GM23338 (cell line): ENCODE measurements around the gene APOH. TPM values are rescaled to one million over a fixed set of nuclear protein-coding genes. Genes with fewer than 3 reads are reported as not detected.
A peak's percentile ranks its signal among the peaks of the same experiment; 100 is the strongest.

ENCODE experiments used
- ATAC-seq: fragments of 200-7000 bp; cut with Tn5 transposase; 3 replicates; pipeline ENCODE4 v1.9.1; 2020
- DNase-seq: peaks from one replicate; pipeline ENCODE4 v3.0.0-alpha.2; 2015; ENCODE audit warnings: low spot score
- H2AFZ ChIP-seq: fragments of 200-600 bp; sonication (generic); 2 replicates; pipeline ENCODE4 v1.8.0; 2016; ENCODE audit warnings: antibody characterized with exemption, mild to moderate bottlenecking, moderate library complexity
- H3F3A ChIP-seq: fragments of 200-600 bp; sonication (generic); replicated peaks from 2 replicates; pipeline ENCODE4 v1.8.0; 2017; ENCODE audit warnings: antibody characterized with exemption, mixed run types, low read depth
- H3K27ac ChIP-seq: fragments of 200-600 bp; sonication (generic); 2 replicates; pipeline ENCODE4 v1.6.1; 2016; ENCODE audit warnings: low read depth
- H3K27me3 ChIP-seq: fragments of 200-600 bp; sonication (generic); 2 replicates; pipeline ENCODE4 v1.8.0; 2016; ENCODE audit warnings: mild to moderate bottlenecking, mixed run types, moderate library complexity; ENCODE audit not compliant: insufficient read depth
- H3K36me3 ChIP-seq: fragments of 200-600 bp; sonication (generic); 2 replicates; pipeline ENCODE4 v1.8.0; 2016; ENCODE audit warnings: mild to moderate bottlenecking; ENCODE audit not compliant: insufficient read depth
- H3K4me1 ChIP-seq: fragments of 200-600 bp; sonication (generic); 2 replicates; pipeline ENCODE4 v1.8.0; 2016; ENCODE audit warnings: mild to moderate bottlenecking, moderate library complexity; ENCODE audit not compliant: insufficient read depth
- H3K4me2 ChIP-seq: fragments of 200-600 bp; sonication (generic); 2 replicates; pipeline ENCODE4 v1.7.1; 2017; ENCODE audit warnings: mixed run types
- H3K4me3 ChIP-seq: fragments of 200-600 bp; sonication (generic); 2 replicates; pipeline ENCODE4 v1.6.1; 2016; ENCODE audit warnings: mixed run types
- H3K79me2 ChIP-seq: fragments of 200-600 bp; sonication (generic); replicated peaks from 2 replicates; pipeline ENCODE4 v1.8.0; 2017; ENCODE audit warnings: mild to moderate bottlenecking; ENCODE audit not compliant: insufficient read depth
- H3K9me2 ChIP-seq: fragments of 200-600 bp; sonication (generic); 2 replicates; pipeline ENCODE4 v1.8.0; 2017; ENCODE audit not compliant: insufficient read depth
- H4K20me1 ChIP-seq: fragments of 200-600 bp; sonication (generic); replicated peaks from 2 replicates; pipeline ENCODE4 v1.8.0; 2017; ENCODE audit warnings: mild to moderate bottlenecking; ENCODE audit not compliant: insufficient read depth
- H3K27ac Mint-ChIP-seq: 2 replicates; pipeline ENCODE4 v1.8.0; 2020; ENCODE audit warnings: inconsistent platforms, mild to moderate bottlenecking, moderate library complexity, mixed read lengths
- H3K27me3 Mint-ChIP-seq: 3 replicates; pipeline ENCODE4 v1.8.0; 2022; ENCODE audit warnings: low read depth, mild to moderate bottlenecking, moderate library complexity, mixed read lengths, inconsistent platforms; ENCODE audit not compliant: insufficient read depth, poor library complexity
- H3K36me3 Mint-ChIP-seq: 3 replicates; pipeline ENCODE4 v1.8.0; 2021; ENCODE audit warnings: low read depth, mild to moderate bottlenecking, inconsistent platforms, moderate library complexity, mixed read lengths
- H3K4me1 Mint-ChIP-seq: 3 replicates; pipeline ENCODE4 v1.8.0; 2020; ENCODE audit warnings: mild to moderate bottlenecking, inconsistent platforms, mixed read lengths
- H3K4me3 Mint-ChIP-seq: 3 replicates; pipeline ENCODE4 v1.8.0; 2021; ENCODE audit warnings: moderate library complexity, mild to moderate bottlenecking, inconsistent platforms, mixed read lengths
- H3K9me3 Mint-ChIP-seq: 3 replicates; pipeline ENCODE4 v1.8.0; 2020; ENCODE audit warnings: moderate library complexity, mild to moderate bottlenecking, inconsistent platforms, mixed read lengths
- CREB1 ChIP-seq: fragments of 250-450 bp; sonication (Bioruptor Pico); IDR thresholded peaks from 2 replicates; pipeline ENCODE4 v1.5.0; 2020; ENCODE audit warnings: low read depth, mild to moderate bottlenecking, moderate library complexity
- ETS1 ChIP-seq: IDR thresholded peaks from 2 replicates; pipeline ENCODE4 v1.6.1; 2016; ENCODE audit warnings: antibody characterized with exemption
- EZH2 ChIP-seq: fragments of 200-600 bp; sonication (generic); IDR thresholded peaks from one replicate; pipeline ENCODE4 v1.8.0; 2017; ENCODE audit warnings: antibody characterized with exemption, mild to moderate bottlenecking, low read depth; ENCODE audit not compliant: unreplicated experiment
- EZH2phosphoT487 ChIP-seq: fragments of 200-600 bp; sonication (generic); IDR thresholded peaks from one replicate; pipeline ENCODE4 v1.8.1; 2018; ENCODE audit warnings: antibody characterized with exemption; ENCODE audit not compliant: unreplicated experiment
- JUNB ChIP-seq: IDR thresholded peaks from one replicate; pipeline ENCODE4 v1.6.1; 2016; ENCODE audit warnings: antibody characterized with exemption; ENCODE audit not compliant: unreplicated experiment
- NANOG ChIP-seq: IDR thresholded peaks from 2 replicates; pipeline ENCODE4 v1.6.1; 2016; ENCODE audit warnings: antibody characterized with exemption, borderline replicate concordance
- POLR2AphosphoS5 ChIP-seq: IDR thresholded peaks from 2 replicates; pipeline ENCODE4 v1.6.1; 2016; ENCODE audit warnings: antibody characterized with exemption, low read depth
- REST ChIP-seq: IDR thresholded peaks from one replicate; pipeline ENCODE4 v1.6.1; 2018; ENCODE audit warnings: antibody characterized with exemption; ENCODE audit not compliant: unreplicated experiment
- STAT1 ChIP-seq: IDR thresholded peaks from one replicate; pipeline ENCODE4 v1.6.1; 2016; ENCODE audit warnings: antibody characterized with exemption; ENCODE audit not compliant: unreplicated experiment
- ZNF331 ChIP-seq: fragments of 250-450 bp; sonication (Bioruptor Pico); IDR thresholded peaks from 2 replicates; pipeline ENCODE4 v1.5.0; 2020; ENCODE audit warnings: low read depth, mild to moderate bottlenecking, moderate library complexity
- long read RNA-seq: library from polyadenylated mRNA; unstranded; transcript quantifications from one replicate; pipeline ENCODE4 v2.0.0, GENCODE V29; 2020; ENCODE audit not compliant: unreplicated experiment
- polyA plus RNA-seq: library from polyadenylated mRNA; unstranded; fragments of >200 nt; fragmentation: Nextera tagmentation; extraction: Ambion mirVana; gene quantifications from 2 replicates; pipeline ENCODE4 v1.2.1, GENCODE V29; 2016
- total RNA-seq: library from RNA; depleted of rRNA; stranded (reverse); fragments of >200 nt; shearing (Covaris generic); gene quantifications from 2 replicates; pipeline ENCODE4 v1.2.3, GENCODE V29; 2014; rRNA removed
- TF ChIP-seq, protein P1 (sequence below), 2 experiments: fragments of 200-600 bp in 1 of 2; sonication (generic) in 1 of 2; conservative IDR thresholded peaks; 2 replicates each; pipeline versions ENCODE4 v1.5.1 to v1.6.1; 2016 to 2017; ENCODE audit warnings: antibody characterized with exemption in 2 of 2, low read depth in 2 of 2, mild to moderate bottlenecking in 2 of 2, moderate library complexity in 1 of 2
- TF ChIP-seq, protein P2 (sequence below): fragments of 250-450 bp; sonication (Bioruptor Pico); IDR thresholded peaks from 2 replicates; pipeline ENCODE4 v1.5.0; 2020; ENCODE audit warnings: mild to moderate bottlenecking, moderate library complexity

Gene APOH
- total RNA-seq (not detected in 2 replicates), polyA plus RNA-seq (not detected in 2 replicates)
- long read RNA-seq = 0 reads

GRCh38 chr17:66228887-66229782 is at the start of gene APOH:
Gene APOH (minus strand): TSS chr17:66229415. CDS start chr17:66229379, 36 bp downstream.
- H3K4me3 ChIP-seq = no peak within 1 kb of the TSS
- H3K27ac ChIP-seq = no peak within 1 kb of the TSS
- Mint-ChIP-seq H3K4me3 (no peak within 1 kb of the TSS), H3K4me1 (no peaks in the 10 kb centered on the region), H3K36me3 (no peaks in the 10 kb centered on the region), H3K27ac (no peak within 1 kb of the TSS), H3K27me3 (peaks cover 2% of the 10 kb centered on the region), H3K9me3 (no peaks in the 10 kb centered on the region)
- peak within 1 kb of the TSS; percentile 67; the same call in 1 of the 2 replicates for H2AFZ ChIP-seq
- H4K20me1 ChIP-seq = no peaks in the 10 kb centered on the region
- DNase-seq = no peak
- peaks cover 5% of the 10 kb centered on the region; the same call in 1 of the 2 replicates for H3K9me2 ChIP-seq
- ATAC-seq = no peak
- no peaks in the 10 kb centered on the region for H3F3A ChIP-seq
- H3K79me2 ChIP-seq = no peaks in the 10 kb centered on the region
- TF ChIP-seq STAT1 (no peak), CREB1 (no peak), JUNB (no peak), EZH2 (no peak), ETS1 (no peak), NANOG (no peak), EZH2phosphoT487 (no peak), REST (no peak), POLR2AphosphoS5 (no peak), ZNF331 (CRISPR knock-in tag) (no peak)
- TF ChIP-seq, protein P1, sequence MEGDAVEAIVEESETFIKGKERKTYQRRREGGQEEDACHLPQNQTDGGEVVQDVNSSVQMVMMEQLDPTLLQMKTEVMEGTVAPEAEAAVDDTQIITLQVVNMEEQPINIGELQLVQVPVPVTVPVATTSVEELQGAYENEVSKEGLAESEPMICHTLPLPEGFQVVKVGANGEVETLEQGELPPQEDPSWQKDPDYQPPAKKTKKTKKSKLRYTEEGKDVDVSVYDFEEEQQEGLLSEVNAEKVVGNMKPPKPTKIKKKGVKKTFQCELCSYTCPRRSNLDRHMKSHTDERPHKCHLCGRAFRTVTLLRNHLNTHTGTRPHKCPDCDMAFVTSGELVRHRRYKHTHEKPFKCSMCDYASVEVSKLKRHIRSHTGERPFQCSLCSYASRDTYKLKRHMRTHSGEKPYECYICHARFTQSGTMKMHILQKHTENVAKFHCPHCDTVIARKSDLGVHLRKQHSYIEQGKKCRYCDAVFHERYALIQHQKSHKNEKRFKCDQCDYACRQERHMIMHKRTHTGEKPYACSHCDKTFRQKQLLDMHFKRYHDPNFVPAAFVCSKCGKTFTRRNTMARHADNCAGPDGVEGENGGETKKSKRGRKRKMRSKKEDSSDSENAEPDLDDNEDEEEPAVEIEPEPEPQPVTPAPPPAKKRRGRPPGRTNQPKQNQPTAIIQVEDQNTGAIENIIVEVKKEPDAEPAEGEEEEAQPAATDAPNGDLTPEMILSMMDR (conservative IDR thresholded peaks at IDR 0.05; ENCODE audit: low read depth in 2 of 2) = no peak
- TF ChIP-seq, protein P2, sequence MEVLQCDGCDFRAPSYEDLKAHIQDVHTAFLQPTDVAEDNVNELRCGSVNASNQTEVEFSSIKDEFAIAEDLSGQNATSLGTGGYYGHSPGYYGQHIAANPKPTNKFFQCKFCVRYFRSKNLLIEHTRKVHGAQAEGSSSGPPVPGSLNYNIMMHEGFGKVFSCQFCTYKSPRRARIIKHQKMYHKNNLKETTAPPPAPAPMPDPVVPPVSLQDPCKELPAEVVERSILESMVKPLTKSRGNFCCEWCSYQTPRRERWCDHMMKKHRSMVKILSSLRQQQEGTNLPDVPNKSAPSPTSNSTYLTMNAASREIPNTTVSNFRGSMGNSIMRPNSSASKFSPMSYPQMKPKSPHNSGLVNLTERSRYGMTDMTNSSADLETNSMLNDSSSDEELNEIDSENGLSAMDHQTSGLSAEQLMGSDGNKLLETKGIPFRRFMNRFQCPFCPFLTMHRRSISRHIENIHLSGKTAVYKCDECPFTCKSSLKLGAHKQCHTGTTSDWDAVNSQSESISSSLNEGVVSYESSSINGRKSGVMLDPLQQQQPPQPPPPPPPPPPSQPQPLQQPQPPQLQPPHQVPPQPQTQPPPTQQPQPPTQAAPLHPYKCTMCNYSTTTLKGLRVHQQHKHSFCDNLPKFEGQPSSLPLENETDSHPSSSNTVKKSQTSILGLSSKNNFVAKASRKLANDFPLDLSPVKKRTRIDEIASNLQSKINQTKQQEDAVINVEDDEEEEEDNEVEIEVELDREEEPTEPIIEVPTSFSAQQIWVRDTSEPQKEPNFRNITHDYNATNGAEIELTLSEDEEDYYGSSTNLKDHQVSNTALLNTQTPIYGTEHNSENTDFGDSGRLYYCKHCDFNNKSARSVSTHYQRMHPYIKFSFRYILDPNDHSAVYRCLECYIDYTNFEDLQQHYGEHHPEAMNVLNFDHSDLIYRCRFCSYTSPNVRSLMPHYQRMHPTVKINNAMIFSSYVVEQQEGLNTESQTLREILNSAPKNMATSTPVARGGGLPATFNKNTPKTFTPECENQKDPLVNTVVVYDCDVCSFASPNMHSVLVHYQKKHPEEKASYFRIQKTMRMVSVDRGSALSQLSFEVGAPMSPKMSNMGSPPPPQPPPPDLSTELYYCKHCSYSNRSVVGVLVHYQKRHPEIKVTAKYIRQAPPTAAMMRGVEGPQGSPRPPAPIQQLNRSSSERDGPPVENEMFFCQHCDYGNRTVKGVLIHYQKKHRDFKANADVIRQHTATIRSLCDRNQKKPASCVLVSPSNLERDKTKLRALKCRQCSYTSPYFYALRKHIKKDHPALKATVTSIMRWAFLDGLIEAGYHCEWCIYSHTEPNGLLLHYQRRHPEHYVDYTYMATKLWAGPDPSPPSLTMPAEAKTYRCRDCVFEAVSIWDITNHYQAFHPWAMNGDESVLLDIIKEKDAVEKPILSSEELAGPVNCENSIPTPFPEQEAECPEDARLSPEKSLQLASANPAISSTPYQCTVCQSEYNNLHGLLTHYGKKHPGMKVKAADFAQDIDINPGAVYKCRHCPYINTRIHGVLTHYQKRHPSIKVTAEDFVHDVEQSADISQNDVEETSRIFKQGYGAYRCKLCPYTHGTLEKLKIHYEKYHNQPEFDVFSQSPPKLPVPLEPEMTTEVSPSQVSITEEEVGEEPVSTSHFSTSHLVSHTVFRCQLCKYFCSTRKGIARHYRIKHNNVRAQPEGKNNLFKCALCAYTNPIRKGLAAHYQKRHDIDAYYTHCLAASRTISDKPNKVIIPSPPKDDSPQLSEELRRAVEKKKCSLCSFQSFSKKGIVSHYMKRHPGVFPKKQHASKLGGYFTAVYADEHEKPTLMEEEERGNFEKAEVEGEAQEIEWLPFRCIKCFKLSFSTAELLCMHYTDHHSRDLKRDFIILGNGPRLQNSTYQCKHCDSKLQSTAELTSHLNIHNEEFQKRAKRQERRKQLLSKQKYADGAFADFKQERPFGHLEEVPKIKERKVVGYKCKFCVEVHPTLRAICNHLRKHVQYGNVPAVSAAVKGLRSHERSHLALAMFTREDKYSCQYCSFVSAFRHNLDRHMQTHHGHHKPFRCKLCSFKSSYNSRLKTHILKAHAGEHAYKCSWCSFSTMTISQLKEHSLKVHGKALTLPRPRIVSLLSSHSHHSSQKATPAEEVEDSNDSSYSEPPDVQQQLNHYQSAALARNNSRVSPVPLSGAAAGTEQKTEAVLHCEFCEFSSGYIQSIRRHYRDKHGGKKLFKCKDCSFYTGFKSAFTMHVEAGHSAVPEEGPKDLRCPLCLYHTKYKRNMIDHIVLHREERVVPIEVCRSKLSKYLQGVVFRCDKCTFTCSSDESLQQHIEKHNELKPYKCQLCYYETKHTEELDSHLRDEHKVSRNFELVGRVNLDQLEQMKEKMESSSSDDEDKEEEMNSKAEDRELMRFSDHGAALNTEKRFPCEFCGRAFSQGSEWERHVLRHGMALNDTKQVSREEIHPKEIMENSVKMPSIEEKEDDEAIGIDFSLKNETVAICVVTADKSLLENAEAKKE (CRISPR knock-in tag) = no peak
- no peaks in the 10 kb centered on the region for H3K4me1 ChIP-seq
- no peaks in the 10 kb centered on the region for H3K36me3 ChIP-seq
- H3K4me2 ChIP-seq = no peak within 1 kb of the TSS
- no peaks in the 10 kb centered on the region for H3K27me3 ChIP-seq
